ENCODE data around the gene STRADA. TPM values are rescaled to one million over a fixed set of nuclear protein-coding genes. Genes with fewer than 3 reads are reported as not detected.

The STRADA gene
- total RNA-seq, 4 donors from 2014 or later = 16.5 to 32.3 (median 22.4) TPM

GRCh38 chr17:63685041-63685440 lies 56.6 kb downstream of the STRADA start:
- DNase-seq (ENCODE audit: low spot score) (no peak), ATAC-seq (ENCODE audit: low FRiP score) (peak; percentile 63)
- TF ChIP-seq CTCF (IDR thresholded peaks at IDR 0.05) = no peak

- DNase-seq (ENCODE audit: low spot score) = no peak
- no peak for TF ChIP-seq CTCF (IDR thresholded peaks at IDR 0.05)
- no peak for ATAC-seq (ENCODE audit: low FRiP score)
These were observed 58.6 kb downstream of the STRADA start for GRCh38 chr17:63682981-63683380.

GRCh38 chr17:63682441-63682840 lies 59.2 kb downstream of the STRADA start:
- no peak for TF ChIP-seq CTCF (IDR thresholded peaks at IDR 0.05)
- no peak for ATAC-seq (ENCODE audit: low FRiP score)

GRCh38 chr17:63681530-63681929 lies 60.1 kb downstream of the STRADA start:
- DNase-seq (ENCODE audit: low spot score) = no peak
- no peak for ATAC-seq (ENCODE audit: low FRiP score)
- TF ChIP-seq CTCF (IDR thresholded peaks at IDR 0.05) = no peak

More at GRCh38 chr17:63682441-63682840, 59.2 kb downstream of the STRADA start:
- no peak for DNase-seq (ENCODE audit: low spot score)

GRCh38 chr17:63680700-63681099 lies 60.9 kb downstream of the STRADA start:
- DNase-seq (ENCODE audit: low spot score) (no peak), ATAC-seq (ENCODE audit: low FRiP score) (no peak)
- TF ChIP-seq CTCF (IDR thresholded peaks at IDR 0.05) = no peak

- DNase-seq (ENCODE audit: low spot score) = no peak
- no peak for TF ChIP-seq CTCF (IDR thresholded peaks at IDR 0.05)
- ATAC-seq (ENCODE audit: low FRiP score) = no peak
These were observed 62.4 kb downstream of the STRADA start for GRCh38 chr17:63679214-63679613.

GRCh38 chr17:63676584-63676983 lies 65.0 kb downstream of the STRADA start:
- ATAC-seq (ENCODE audit: low FRiP score) = no peak
- DNase-seq (ENCODE audit: low spot score) = no peak
- no peak for TF ChIP-seq CTCF (IDR thresholded peaks at IDR 0.05)
